HepG2 (cell line): ENCODE data around the gene CDH23. TPM values are rescaled to one million over a fixed set of nuclear protein-coding genes. Genes with fewer than 3 reads are reported as not detected.

ENCODE experiments used
- GABPB1 ChIP-seq: IDR thresholded peaks from 2 replicates; pipeline ENCODE4 v1.6.1; 2016; ENCODE audit warnings: mild to moderate bottlenecking, missing genetic modification reagents, moderate library complexity, missing compliant biosample characterization
- HMG20B ChIP-seq: conservative IDR thresholded peaks from 2 replicates; pipeline ENCODE4 v1.6.1; 2016; ENCODE audit warnings: missing genetic modification reagents, missing compliant biosample characterization
- KDM1A ChIP-seq: IDR thresholded peaks from 2 replicates; pipeline ENCODE4 v1.6.1; 2016; ENCODE audit warnings: missing compliant biosample characterization
- REPIN1 ChIP-seq: sonication (generic); formaldehyde crosslinking; IDR thresholded peaks from 2 replicates; pipeline ENCODE4 v1.8.0; 2022; ENCODE audit warnings: missing genetic modification reagents, low read depth, mild to moderate bottlenecking, borderline replicate concordance
- RORA ChIP-seq: sonication (generic); formaldehyde crosslinking; IDR thresholded peaks from 2 replicates; pipeline ENCODE4 v1.5.0; 2020; ENCODE audit warnings: mild to moderate bottlenecking, missing genetic modification reagents, moderate library complexity
- SATB2 ChIP-seq: sonication (generic); formaldehyde crosslinking; IDR thresholded peaks from 2 replicates; pipeline ENCODE4 v1.5.0; 2020; ENCODE audit warnings: missing genetic modification reagents
- TARDBP ChIP-seq: sonication (generic); formaldehyde crosslinking; IDR thresholded peaks from 2 replicates; pipeline ENCODE4 v1.8.0; 2022; ENCODE audit warnings: mild to moderate bottlenecking, missing genetic modification reagents
- WIZ ChIP-seq: sonication (generic); formaldehyde crosslinking; IDR thresholded peaks from 2 replicates; pipeline ENCODE4 v1.5.1; 2020; ENCODE audit warnings: mild to moderate bottlenecking, missing genetic modification reagents
- ZHX1 ChIP-seq: sonication (generic); formaldehyde crosslinking; IDR thresholded peaks from 2 replicates; pipeline ENCODE4 v1.8.1; 2022; ENCODE audit warnings: low read depth, mild to moderate bottlenecking, missing genetic modification reagents
- ZNF260 ChIP-seq: sonication (generic); formaldehyde crosslinking; IDR thresholded peaks from 2 replicates; pipeline ENCODE4 v1.4.0; 2020; ENCODE audit warnings: missing genetic modification reagents, low read depth, mild to moderate bottlenecking, borderline replicate concordance
- ZNF329 ChIP-seq: sonication (generic); formaldehyde crosslinking; IDR thresholded peaks from 2 replicates; pipeline ENCODE4 v1.9.0; 2021; ENCODE audit warnings: low read depth, mild to moderate bottlenecking, missing genetic modification reagents
- ZNF768 ChIP-seq: sonication (generic); formaldehyde crosslinking; IDR thresholded peaks from 2 replicates; pipeline ENCODE4 v1.4.0; 2020; ENCODE audit warnings: missing genetic modification reagents
- polyA plus RNA-seq, 8 experiments: library from polyadenylated mRNA; depleted of rRNA in 3 of 8; stranded (reverse) in 7 of 8; unstranded in 1 of 8; fragments of >200 nt; fragmentation: Illumina TruSeq in 4 of 8; extraction: Trizol in 4 of 8; gene quantifications; 2 replicates each; pipeline versions ENCODE4 v1.2.1 to v1.2.3, GENCODE V29; 2011 to 2016; ENCODE audit warnings: low read depth in 4 of 8, missing spikeins in 1 of 8, mixed read lengths in 1 of 8; ENCODE audit not compliant: insufficient read depth in 1 of 8
- total RNA-seq, 5 experiments: library from RNA; depleted of rRNA; stranded (reverse); fragments of >200 nt; fragmentation: Illumina TruSeq; extraction: Trizol; gene quantifications; 2 replicates each; pipeline ENCODE4 v1.2.3, GENCODE V29; 2016; ENCODE audit warnings: low read depth in 1 of 5
- TF ChIP-seq, protein P1 (sequence below): sonication (generic); formaldehyde crosslinking; IDR thresholded peaks from 2 replicates; pipeline ENCODE4 v1.5.0; 2020; ENCODE audit warnings: mild to moderate bottlenecking, missing genetic modification reagents, borderline replicate concordance
- TF ChIP-seq, protein P2 (sequence below): IDR thresholded peaks from 2 replicates; pipeline ENCODE4 v1.6.1; 2016; ENCODE audit warnings: missing biosample characterization, missing genetic modification reagents, low read depth

CDH23 gene
- total and polyA plus RNA-seq, 2 of the 13 experiments (the other 11 are each of a cell fraction or from before 2014, with no cell fraction given): 0.13 TPM; not detected in 1

DNA sequence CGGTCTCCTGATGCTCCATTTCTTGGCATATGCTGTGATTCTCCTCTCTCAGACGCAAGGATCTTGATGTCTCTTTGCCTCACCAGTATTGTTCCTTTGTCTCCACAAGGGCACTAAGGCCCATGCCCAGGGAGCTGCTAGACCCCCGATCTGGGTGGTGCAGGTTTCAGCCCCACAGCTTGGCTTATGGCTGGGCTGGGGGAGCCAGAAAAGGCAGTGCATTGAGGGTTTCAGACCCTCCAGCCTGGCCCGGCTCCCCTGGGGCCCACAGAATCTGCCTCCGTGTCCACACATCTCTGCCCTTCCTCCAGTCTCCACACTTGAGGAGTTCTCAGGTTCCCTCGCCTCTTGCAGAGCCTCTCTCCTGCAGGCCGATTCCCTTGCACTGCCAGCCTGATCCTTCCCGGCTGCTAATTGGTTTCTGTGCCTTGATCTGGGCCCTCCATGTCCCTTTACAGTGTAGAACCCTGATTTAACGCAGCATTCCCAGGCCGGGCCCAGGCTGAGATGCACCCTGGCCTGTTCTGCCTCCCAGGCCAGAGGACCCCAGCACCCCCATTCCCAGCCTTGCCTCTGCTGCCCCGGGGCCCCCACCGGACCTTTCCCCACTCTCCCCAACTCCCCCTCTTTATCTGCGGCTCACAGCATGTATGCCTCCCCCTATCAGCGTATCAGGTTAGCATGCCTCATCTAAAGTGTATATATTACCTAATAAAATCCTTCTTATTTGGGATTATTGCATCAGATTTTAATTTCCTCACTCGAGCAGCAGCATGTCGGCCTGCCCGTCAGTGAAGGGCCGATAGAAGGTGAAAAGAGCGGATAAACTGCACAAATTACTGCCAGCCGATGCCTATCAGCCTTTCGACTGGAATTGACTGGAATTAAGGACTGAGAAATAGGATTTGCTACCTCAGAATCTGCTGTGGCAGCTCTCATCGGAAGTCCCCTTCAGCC, 177.1 kb downstream of the CDH23 start (continued):
- TF ChIP-seq, protein P1, sequence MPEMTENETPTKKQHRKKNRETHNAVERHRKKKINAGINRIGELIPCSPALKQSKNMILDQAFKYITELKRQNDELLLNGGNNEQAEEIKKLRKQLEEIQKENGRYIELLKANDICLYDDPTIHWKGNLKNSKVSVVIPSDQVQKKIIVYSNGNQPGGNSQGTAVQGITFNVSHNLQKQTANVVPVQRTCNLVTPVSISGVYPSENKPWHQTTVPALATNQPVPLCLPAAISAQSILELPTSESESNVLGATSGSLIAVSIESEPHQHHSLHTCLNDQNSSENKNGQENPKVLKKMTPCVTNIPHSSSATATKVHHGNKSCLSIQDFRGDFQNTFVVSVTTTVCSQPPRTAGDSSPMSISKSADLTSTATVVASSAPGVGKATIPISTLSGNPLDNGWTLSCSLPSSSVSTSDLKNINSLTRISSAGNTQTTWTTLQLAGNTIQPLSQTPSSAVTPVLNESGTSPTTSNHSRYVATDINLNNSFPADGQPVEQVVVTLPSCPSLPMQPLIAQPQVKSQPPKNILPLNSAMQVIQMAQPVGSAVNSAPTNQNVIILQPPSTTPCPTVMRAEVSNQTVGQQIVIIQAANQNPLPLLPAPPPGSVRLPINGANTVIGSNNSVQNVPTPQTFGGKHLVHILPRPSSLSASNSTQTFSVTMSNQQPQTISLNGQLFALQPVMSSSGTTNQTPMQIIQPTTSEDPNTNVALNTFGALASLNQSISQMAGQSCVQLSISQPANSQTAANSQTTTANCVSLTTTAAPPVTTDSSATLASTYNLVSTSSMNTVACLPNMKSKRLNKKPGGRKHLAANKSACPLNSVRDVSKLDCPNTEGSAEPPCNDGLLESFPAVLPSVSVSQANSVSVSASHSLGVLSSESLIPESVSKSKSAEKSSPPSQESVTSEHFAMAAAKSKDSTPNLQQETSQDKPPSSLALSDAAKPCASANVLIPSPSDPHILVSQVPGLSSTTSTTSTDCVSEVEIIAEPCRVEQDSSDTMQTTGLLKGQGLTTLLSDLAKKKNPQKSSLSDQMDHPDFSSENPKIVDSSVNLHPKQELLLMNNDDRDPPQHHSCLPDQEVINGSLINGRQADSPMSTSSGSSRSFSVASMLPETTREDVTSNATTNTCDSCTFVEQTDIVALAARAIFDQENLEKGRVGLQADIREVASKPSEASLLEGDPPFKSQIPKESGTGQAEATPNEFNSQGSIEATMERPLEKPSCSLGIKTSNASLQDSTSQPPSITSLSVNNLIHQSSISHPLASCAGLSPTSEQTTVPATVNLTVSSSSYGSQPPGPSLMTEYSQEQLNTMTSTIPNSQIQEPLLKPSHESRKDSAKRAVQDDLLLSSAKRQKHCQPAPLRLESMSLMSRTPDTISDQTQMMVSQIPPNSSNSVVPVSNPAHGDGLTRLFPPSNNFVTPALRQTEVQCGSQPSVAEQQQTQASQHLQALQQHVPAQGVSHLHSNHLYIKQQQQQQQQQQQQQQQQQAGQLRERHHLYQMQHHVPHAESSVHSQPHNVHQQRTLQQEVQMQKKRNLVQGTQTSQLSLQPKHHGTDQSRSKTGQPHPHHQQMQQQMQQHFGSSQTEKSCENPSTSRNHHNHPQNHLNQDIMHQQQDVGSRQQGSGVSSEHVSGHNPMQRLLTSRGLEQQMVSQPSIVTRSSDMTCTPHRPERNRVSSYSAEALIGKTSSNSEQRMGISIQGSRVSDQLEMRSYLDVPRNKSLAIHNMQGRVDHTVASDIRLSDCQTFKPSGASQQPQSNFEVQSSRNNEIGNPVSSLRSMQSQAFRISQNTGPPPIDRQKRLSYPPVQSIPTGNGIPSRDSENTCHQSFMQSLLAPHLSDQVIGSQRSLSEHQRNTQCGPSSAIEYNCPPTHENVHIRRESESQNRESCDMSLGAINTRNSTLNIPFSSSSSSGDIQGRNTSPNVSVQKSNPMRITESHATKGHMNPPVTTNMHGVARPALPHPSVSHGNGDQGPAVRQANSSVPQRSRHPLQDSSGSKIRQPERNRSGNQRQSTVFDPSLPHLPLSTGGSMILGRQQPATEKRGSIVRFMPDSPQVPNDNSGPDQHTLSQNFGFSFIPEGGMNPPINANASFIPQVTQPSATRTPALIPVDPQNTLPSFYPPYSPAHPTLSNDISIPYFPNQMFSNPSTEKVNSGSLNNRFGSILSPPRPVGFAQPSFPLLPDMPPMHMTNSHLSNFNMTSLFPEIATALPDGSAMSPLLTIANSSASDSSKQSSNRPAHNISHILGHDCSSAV (CRISPR knock-in tag): no peak
- no peak for TF ChIP-seq WIZ
- no peak for TF ChIP-seq KDM1A (CRISPR knock-in tag)
- no peak for TF ChIP-seq GABPB1 (CRISPR knock-in tag)
- TF ChIP-seq, protein P2, sequence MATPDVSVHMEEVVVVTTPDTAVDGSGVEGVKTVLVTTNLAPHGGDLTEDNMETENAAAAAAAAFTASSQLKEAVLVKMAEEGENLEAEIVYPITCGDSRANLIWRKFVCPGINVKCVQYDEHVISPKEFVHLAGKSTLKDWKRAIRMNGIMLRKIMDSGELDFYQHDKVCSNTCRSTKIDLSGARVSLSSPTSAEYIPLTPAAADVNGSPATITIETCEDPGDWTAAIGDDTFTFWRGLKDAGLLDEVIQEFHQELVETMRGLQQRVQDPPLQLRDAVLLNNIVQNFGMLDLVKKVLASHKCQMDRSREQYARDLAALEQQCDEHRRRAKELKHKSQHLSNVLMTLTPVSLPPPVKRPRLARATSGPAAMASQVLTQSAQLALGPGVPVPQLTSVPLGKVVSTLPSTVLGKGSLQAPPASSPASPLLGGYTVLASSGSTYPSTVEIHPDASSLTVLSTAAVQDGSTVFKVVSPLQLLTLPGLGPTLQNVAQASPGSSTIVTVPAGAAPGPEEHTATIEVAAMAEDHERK (CRISPR knock-in tag): no peak
- no peak for TF ChIP-seq SATB2 (CRISPR knock-in tag)
- no peak for TF ChIP-seq ZNF329 (CRISPR knock-in tag)
- no peak for TF ChIP-seq REPIN1
- TF ChIP-seq ZNF260 (CRISPR knock-in tag): no peak
- TF ChIP-seq ZNF768 (CRISPR knock-in tag): no peak
- no peak for TF ChIP-seq RORA
- TF ChIP-seq ZHX1 (CRISPR knock-in tag): no peak
- no peak for TF ChIP-seq HMG20B
- TF ChIP-seq TARDBP (CRISPR knock-in tag): no peak
- TF ChIP-seq, all 625 proteins: peak for 0
